MCF 10A (cell line): ENCODE data around the gene PPP1CA. TPM values are rescaled to one million over a fixed set of nuclear protein-coding genes. Genes with fewer than 3 reads are reported as not detected.
A peak's percentile ranks its signal among the peaks of the same experiment; 100 is the strongest.
"Not testable (repeated sequence)": the region's sequence is repeated elsewhere in the genome, so short reads cannot be mapped to it uniquely, and the experiment has no call there.

Experiments
- BruUV-seq: library from RNA; stranded (reverse); fragments of 400-500 nt; replicated peaks from 2 replicates; lab custom pipeline; 2021; lab: Mats Ljungman, UMichigan
- CTCF ChIA-PET: fragments of 300-600 bp; sonication (Branson Sonifier 250); formaldehyde crosslinking; extraction: SDS; loops from one replicate; lab custom pipeline; 2021; ENCODE audit warnings: antibody characterized with exemption, inconsistent platforms; lab: Yijun Ruan, JAX
- POLR2A ChIA-PET: fragments of 300-600, 350-650 bp; sonication (Branson Sonifier 250); formaldehyde crosslinking; extraction: SDS; loops from one replicate; lab custom pipeline; 2020; ENCODE audit warnings: antibody characterized with exemption, inconsistent platforms; lab: Yijun Ruan, JAX
- DNase-seq: peaks from one replicate; pipeline ENCODE4 v3.0.0-alpha.2; 2018; ENCODE audit not compliant: unreplicated experiment
- H3K27ac Mint-ChIP-seq: one replicate; pipeline ENCODE4 v1.8.0; 2022; ENCODE audit warnings: mild to moderate bottlenecking, low read depth, mixed read lengths; ENCODE audit not compliant: unreplicated experiment
- H3K27me3 Mint-ChIP-seq: one replicate; pipeline ENCODE4 v1.8.0; 2022; ENCODE audit warnings: mixed read lengths; ENCODE audit not compliant: insufficient read depth, unreplicated experiment
- H3K36me3 Mint-ChIP-seq: one replicate; pipeline ENCODE4 v1.8.0; 2022; ENCODE audit warnings: mild to moderate bottlenecking, moderate library complexity, mixed read lengths; ENCODE audit not compliant: insufficient read depth, unreplicated experiment
- H3K4me1 Mint-ChIP-seq: one replicate; pipeline ENCODE4 v1.8.0; 2022; ENCODE audit warnings: mixed read lengths; ENCODE audit not compliant: insufficient read depth, unreplicated experiment
- H3K4me3 Mint-ChIP-seq: one replicate; pipeline ENCODE4 v1.8.0; 2022; ENCODE audit warnings: mild to moderate bottlenecking, moderate library complexity, mixed read lengths; ENCODE audit not compliant: unreplicated experiment
- H3K9me3 Mint-ChIP-seq: one replicate; pipeline ENCODE4 v1.8.0; 2022; ENCODE audit warnings: mixed read lengths; ENCODE audit not compliant: unreplicated experiment
- intact Hi-C: fragments of 100-400 bp; cut with micrococcal nuclease; formaldehyde crosslinking; loops from 2 replicates; pipeline ENCODE4 v1.14.1; 2022
- total RNA-seq: library from RNA; stranded (reverse); gene quantifications from 2 replicates; pipeline ENCODE4 v1.2.3, GENCODE V29; 2022
- TF ChIP-seq, protein P1 (sequence below): fragments of 200-600 bp; IDR thresholded peaks from one replicate; pipeline ENCODE4 v1.8.0; 2022; ENCODE audit warnings: antibody characterized with exemption, mild to moderate bottlenecking; ENCODE audit not compliant: unreplicated experiment

The PPP1CA gene
- total RNA-seq, 1 experiment from 2014 or later = 143 TPM

DNA sequence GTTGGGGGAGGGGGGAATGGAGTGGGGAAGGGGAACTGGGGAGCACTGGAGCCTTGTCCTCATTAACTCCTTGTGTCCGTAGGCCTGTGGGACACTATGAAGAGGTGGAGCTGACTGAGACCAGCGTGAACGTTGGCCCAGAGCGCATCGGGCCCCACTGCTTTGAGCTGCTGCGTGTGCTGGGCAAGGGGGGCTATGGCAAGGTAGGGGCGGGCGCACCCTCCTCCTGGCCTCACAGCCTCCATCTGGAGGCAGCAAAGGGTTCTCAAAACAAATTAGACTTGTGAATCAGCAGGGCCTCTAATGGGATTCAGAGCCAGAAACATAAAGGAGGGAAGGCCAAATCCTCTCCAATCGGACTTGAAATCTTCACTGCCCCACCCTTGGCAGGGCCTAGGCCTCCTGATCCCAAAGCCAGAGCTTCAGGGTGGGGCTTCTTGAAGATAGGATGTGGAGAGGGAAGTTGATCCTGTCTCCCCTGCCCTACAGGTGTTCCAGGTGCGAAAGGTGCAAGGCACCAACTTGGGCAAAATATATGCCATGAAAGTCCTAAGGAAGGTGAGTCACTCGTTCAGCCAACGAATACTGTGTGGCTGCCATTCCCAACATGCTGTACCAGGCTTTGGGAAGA, 27.5 kb upstream of the PPP1CA start:
- BruUV-seq = TSS peak; percentile 44
- peak overlapping the region; percentile 92 for H3K27ac Mint-ChIP-seq
- H3K9me3 Mint-ChIP-seq = no peaks in the 10 kb centered on the region
- intact Hi-C loops = no loop called here
- peak overlapping the region; percentile 96 for H3K4me3 Mint-ChIP-seq
- peaks cover 42% of the 10 kb centered on the region for H3K36me3 Mint-ChIP-seq
- no peaks in the 10 kb centered on the region for H3K27me3 Mint-ChIP-seq
- ChIA-PET POLR2A (interaction anchor here (0.7 to 2.9 kb wide), 18 partner anchors 8 to 836 kb away, joined by 3 to 32 read pairs (median 3); partner anchors contain the start of genes AIP, CCDC87, CCS and CORO1B), CTCF (interaction anchor here (0.6 to 2.1 kb wide), 6 partner anchors 8 to 76 kb away, joined by 3 to 7 read pairs (median 4); partner anchors contain the start of genes PITPNM1, PPP1CA and PTPRCAP)
- no peaks in the 10 kb centered on the region for H3K4me1 Mint-ChIP-seq
- TF ChIP-seq, protein P1, sequence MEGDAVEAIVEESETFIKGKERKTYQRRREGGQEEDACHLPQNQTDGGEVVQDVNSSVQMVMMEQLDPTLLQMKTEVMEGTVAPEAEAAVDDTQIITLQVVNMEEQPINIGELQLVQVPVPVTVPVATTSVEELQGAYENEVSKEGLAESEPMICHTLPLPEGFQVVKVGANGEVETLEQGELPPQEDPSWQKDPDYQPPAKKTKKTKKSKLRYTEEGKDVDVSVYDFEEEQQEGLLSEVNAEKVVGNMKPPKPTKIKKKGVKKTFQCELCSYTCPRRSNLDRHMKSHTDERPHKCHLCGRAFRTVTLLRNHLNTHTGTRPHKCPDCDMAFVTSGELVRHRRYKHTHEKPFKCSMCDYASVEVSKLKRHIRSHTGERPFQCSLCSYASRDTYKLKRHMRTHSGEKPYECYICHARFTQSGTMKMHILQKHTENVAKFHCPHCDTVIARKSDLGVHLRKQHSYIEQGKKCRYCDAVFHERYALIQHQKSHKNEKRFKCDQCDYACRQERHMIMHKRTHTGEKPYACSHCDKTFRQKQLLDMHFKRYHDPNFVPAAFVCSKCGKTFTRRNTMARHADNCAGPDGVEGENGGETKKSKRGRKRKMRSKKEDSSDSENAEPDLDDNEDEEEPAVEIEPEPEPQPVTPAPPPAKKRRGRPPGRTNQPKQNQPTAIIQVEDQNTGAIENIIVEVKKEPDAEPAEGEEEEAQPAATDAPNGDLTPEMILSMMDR = no peak
- DNase-seq = no peak

DNA sequence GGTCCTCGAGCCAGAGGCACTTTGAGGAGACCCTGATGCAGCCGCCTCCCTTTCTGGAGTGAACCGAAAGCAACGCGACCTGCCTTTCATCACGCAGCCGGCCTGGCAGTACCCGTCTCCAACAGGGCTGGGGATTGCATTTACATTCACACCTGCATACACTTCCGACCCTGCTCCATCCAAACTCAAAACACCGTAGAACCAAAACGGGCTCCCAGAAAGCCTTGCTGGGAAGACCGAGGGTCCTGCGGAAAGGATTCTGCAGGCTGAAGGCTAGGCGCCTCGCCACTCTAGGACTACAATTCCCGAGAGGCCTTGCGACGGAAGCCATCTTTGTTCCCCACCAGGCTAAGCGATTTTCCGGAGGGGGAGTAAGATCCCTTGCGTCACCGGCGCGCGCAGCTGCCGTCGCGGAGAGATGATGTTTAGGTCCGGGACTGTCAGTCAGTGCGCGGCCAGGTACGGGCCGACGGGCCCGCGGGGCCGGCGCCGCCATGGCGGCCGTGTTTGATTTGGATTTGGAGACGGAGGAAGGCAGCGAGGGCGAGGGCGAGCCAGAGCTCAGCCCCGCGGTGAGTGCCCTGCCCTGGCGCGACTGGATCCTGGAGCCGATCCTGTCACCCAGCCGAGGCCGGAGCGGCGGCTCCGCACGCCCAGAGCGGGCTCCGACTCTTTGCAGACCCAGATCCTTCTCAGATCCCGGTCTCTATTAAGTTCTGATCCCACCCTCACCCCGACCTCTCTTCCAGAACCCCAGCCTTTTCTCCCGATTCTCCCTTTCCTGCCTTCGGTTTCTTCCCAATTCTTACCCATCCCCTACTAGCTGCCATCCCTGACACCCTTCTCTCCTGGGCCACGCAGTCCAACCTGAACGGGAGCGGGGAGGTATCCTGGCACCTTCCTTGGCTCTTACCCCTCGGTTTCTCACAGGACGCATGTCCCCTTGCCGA, 26.7 kb upstream of the PPP1CA start, which contains the start of gene RPS6KB2:
TSS of gene RPS6KB2 (plus strand) at position 443 of the 950 bp plus-strand sequence. CDS start at position 495, 52 bp downstream.
- H3K4me1 Mint-ChIP-seq = no peaks in the 10 kb centered on the region
- TF ChIP-seq, protein P1 = no peak
- no peaks in the 10 kb centered on the region for H3K9me3 Mint-ChIP-seq
- H3K36me3 Mint-ChIP-seq = peaks cover 38% of the 10 kb centered on the region
- H3K27ac Mint-ChIP-seq = peak within 1 kb of the TSS; percentile 92
- no peaks in the 10 kb centered on the region for H3K27me3 Mint-ChIP-seq
- peak; percentile 97 for DNase-seq
- BruUV-seq = no TSS peak
- intact Hi-C loops = loop anchor here (1.0 kb wide), 1 partner anchor 80 kb away; the partner anchor contains the start of gene CDK2AP2
- H3K4me3 Mint-ChIP-seq = peak within 1 kb of the TSS; percentile 96
- ChIA-PET CTCF (interaction anchor here (0.6 to 2.1 kb wide), 6 partner anchors 9 to 77 kb away, joined by 3 to 8 read pairs (median 4); partner anchors contain the start of genes PITPNM1, PPP1CA and PTPRCAP), POLR2A (interaction anchor here (0.6 to 2.9 kb wide), 22 partner anchors 8 to 1767 kb away, joined by 3 to 32 read pairs (median 3); partner anchors contain the start of genes AIP, CCDC87, CCS and CORO1B)

DNA sequence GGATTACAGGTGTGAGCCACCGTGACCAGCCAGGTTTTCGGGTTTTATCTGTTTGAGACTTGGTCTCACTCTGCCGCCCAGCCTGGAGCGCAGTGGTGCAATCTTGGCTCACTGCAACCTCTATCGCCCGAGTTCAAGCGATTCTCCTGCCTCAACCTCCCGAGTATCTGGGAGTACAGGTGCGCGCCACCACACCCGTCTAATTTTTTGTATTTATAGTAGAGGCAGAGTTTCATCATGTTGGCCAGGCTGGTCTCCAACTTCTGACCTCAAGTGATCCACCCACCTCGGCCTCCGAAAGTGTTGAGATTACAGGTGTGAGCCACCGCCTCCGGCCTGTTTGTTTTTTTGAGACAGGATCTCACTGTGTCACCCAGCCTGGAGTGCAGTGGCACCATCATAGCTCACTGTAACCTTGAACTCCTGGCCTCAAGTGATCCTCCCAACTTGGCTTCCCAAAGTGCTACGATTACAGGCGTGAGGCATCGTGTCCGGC, 25.8 kb upstream of the PPP1CA start:
- DNase-seq, BruUV-seq, intact Hi-C loops, H3K27me3 Mint-ChIP-seq, H3K4me1 Mint-ChIP-seq, H3K9me3 Mint-ChIP-seq: not testable (repeated sequence)
- Mint-ChIP-seq H3K36me3 (peaks cover 34% of the 10 kb centered on the region), H3K4me3 (peak overlapping the region; percentile 96), H3K27ac (peak overlapping the region; percentile 92)
- ChIA-PET CTCF (interaction anchor here (1.4 to 2.1 kb wide), 2 partner anchors 26 to 40 kb away, joined by 5 to 8 read pairs; partner anchors contain the start of gene PPP1CA), POLR2A (interaction anchor here (0.6 to 2.9 kb wide), 8 partner anchors 16 to 56 kb away, joined by 3 to 32 read pairs (median 10); partner anchors contain the start of genes AIP, CORO1B and PPP1CA)
